IgD-negative memory B cell (primary cell): Measurements from ENCODE around the gene RAF1. TPM values are rescaled to one million over a fixed set of nuclear protein-coding genes. Genes with fewer than 3 reads are reported as not detected.
"Not testable (repeated sequence)": the region's sequence is repeated elsewhere in the genome, so short reads cannot be mapped to it uniquely, and the experiment has no call there.

Source experiments
- H3K27ac Mint-ChIP-seq, 3 donors: one replicate each; pipeline ENCODE4 v1.8.0; 2020 to 2022; ENCODE audit warnings: mild to moderate bottlenecking in 3 of 3, mixed read lengths in 3 of 3, moderate library complexity in 1 of 3
- H3K27me3 Mint-ChIP-seq: one replicate; pipeline ENCODE4 v1.8.0; 2021; ENCODE audit warnings: mixed read lengths
- H3K36me3 Mint-ChIP-seq: one replicate; pipeline ENCODE4 v1.8.0; 2020; ENCODE audit warnings: mild to moderate bottlenecking, mixed read lengths
- H3K4me1 Mint-ChIP-seq, 3 donors: one replicate each; pipeline ENCODE4 v1.8.0; 2020 to 2022; ENCODE audit warnings: mixed read lengths in 3 of 3, mild to moderate bottlenecking in 1 of 3
- H3K4me3 Mint-ChIP-seq, 4 donors: one replicate each; pipeline ENCODE4 v1.8.0; 2020 to 2022; ENCODE audit warnings: mild to moderate bottlenecking in 4 of 4, mixed read lengths in 4 of 4, moderate library complexity in 3 of 4
- H3K9me3 Mint-ChIP-seq, 3 donors: one replicate each; pipeline ENCODE4 v1.8.0; 2020 to 2021; ENCODE audit warnings: mixed read lengths in 3 of 3, mild to moderate bottlenecking in 1 of 3
- polyA plus RNA-seq: library from polyadenylated mRNA; unstranded; fragments of 300-500 nt; fragmentation: Illumina TruSeq; gene quantifications from one replicate; pipeline ENCODE4 v1.2.3, GENCODE V29; 2021

RAF1 gene
- polyA plus RNA-seq, 1 donor from 2014 or later, result 56.0 TPM

GRCh38 chr3:12638105-12638504, 25.8 kb downstream of the RAF1 start:
- Mint-ChIP-seq H3K9me3 (no peaks in the 10 kb centered on the region), H3K4me1 (peaks cover 23 to 32% (median 26%) of the 10 kb centered on the region in 3 donors), H3K4me3 (no peak overlapping the region), H3K27ac (peak overlapping the region in 1 of 3 donors; percentile 62), H3K27me3 (no peaks in the 10 kb centered on the region), H3K36me3 (peaks cover 12% of the 10 kb centered on the region)

GRCh38 chr3:12633108-12633507, 30.8 kb downstream of the RAF1 start:
- H3K27me3 Mint-ChIP-seq, result no peaks in the 10 kb centered on the region
- no peak overlapping the region for H3K4me3 Mint-ChIP-seq

GRCh38 chr3:12632523-12632922, 31.4 kb downstream of the RAF1 start:
- H3K27me3 Mint-ChIP-seq, result no peaks in the 10 kb centered on the region
- peaks cover 14 to 25% (median 22%) of the 10 kb centered on the region in 3 donors for H3K4me1 Mint-ChIP-seq
- no peak overlapping the region for H3K4me3 Mint-ChIP-seq
- no peak overlapping the region for H3K27ac Mint-ChIP-seq
- no peaks in the 10 kb centered on the region for H3K9me3 Mint-ChIP-seq
- H3K36me3 Mint-ChIP-seq, result peaks cover 9% of the 10 kb centered on the region

More at GRCh38 chr3:12633108-12633507, 30.8 kb downstream of the RAF1 start:
- H3K36me3 Mint-ChIP-seq, result peaks cover 7% of the 10 kb centered on the region
- H3K4me1 Mint-ChIP-seq, result peaks cover 18 to 27% (median 22%) of the 10 kb centered on the region in 3 donors
- H3K9me3 Mint-ChIP-seq, result no peaks in the 10 kb centered on the region
- no peak overlapping the region for H3K27ac Mint-ChIP-seq

- H3K27me3 Mint-ChIP-seq, H3K27ac Mint-ChIP-seq, H3K36me3 Mint-ChIP-seq, H3K9me3 Mint-ChIP-seq: not testable (repeated sequence)
- H3K4me1 Mint-ChIP-seq, result peaks cover 22 to 27% (median 24%) of the 10 kb centered on the region in 3 donors
- peak overlapping the region in 1 of 4 donors; percentile 43 for H3K4me3 Mint-ChIP-seq
Measured at GRCh38 chr3:12630843-12631242, 33.1 kb downstream of the RAF1 start.

GRCh38 chr3:12630292-12630691, 33.6 kb downstream of the RAF1 start:
- H3K4me3 Mint-ChIP-seq, result peak overlapping the region in 2 of 4 donors; percentile 34 to 43
- no peak overlapping the region for H3K27ac Mint-ChIP-seq
- peaks cover 5% of the 10 kb centered on the region for H3K36me3 Mint-ChIP-seq
- H3K4me1 Mint-ChIP-seq, result peaks cover 28 to 32% (median 29%) of the 10 kb centered on the region in 3 donors
- H3K9me3 Mint-ChIP-seq, result no peaks in the 10 kb centered on the region
- H3K27me3 Mint-ChIP-seq, result no peaks in the 10 kb centered on the region

- H3K27ac Mint-ChIP-seq, result no peak overlapping the region
- peaks cover 31 to 33% (median 33%) of the 10 kb centered on the region in 3 donors for H3K4me1 Mint-ChIP-seq
- no peaks in the 10 kb centered on the region for H3K27me3 Mint-ChIP-seq
- no peak overlapping the region for H3K4me3 Mint-ChIP-seq
- peaks cover 5% of the 10 kb centered on the region for H3K36me3 Mint-ChIP-seq
- no peaks in the 10 kb centered on the region for H3K9me3 Mint-ChIP-seq
Measured at GRCh38 chr3:12629560-12629959, 34.4 kb downstream of the RAF1 start.

GRCh38 chr3:12628813-12629212, 35.1 kb downstream of the RAF1 start:
- H3K27me3 Mint-ChIP-seq, result no peaks in the 10 kb centered on the region
- H3K36me3 Mint-ChIP-seq, result peaks cover 5% of the 10 kb centered on the region
- H3K27ac Mint-ChIP-seq, result no peak overlapping the region
- no peaks in the 10 kb centered on the region for H3K9me3 Mint-ChIP-seq
- no peak overlapping the region for H3K4me3 Mint-ChIP-seq
- peaks cover 35 to 40% (median 40%) of the 10 kb centered on the region in 3 donors for H3K4me1 Mint-ChIP-seq

GRCh38 chr3:12627370-12627769, 36.5 kb downstream of the RAF1 start:
- H3K27ac Mint-ChIP-seq, result peak overlapping the region in 1 of 3 donors; percentile 32
- H3K4me3 Mint-ChIP-seq, result peak overlapping the region in 1 of 4 donors; percentile 60
- H3K9me3 Mint-ChIP-seq, result no peaks in the 10 kb centered on the region
- H3K36me3 Mint-ChIP-seq, result peaks cover 5% of the 10 kb centered on the region
- H3K27me3 Mint-ChIP-seq, result no peaks in the 10 kb centered on the region
- peaks cover 36 to 39% (median 38%) of the 10 kb centered on the region in 3 donors for H3K4me1 Mint-ChIP-seq

GRCh38 chr3:12624964-12625363, 39.0 kb downstream of the RAF1 start:
- not testable (repeated sequence) for H3K9me3 Mint-ChIP-seq, H3K27me3 Mint-ChIP-seq, H3K36me3 Mint-ChIP-seq
- H3K27ac Mint-ChIP-seq, result peak overlapping the region in 2 of 3 donors; percentile 18 to 71
- H3K4me1 Mint-ChIP-seq, result peaks cover 40 to 46% (median 42%) of the 10 kb centered on the region in 3 donors
- peak overlapping the region in 1 of 4 donors; percentile 74 for H3K4me3 Mint-ChIP-seq

- peaks cover 2% of the 10 kb centered on the region for H3K36me3 Mint-ChIP-seq
- H3K27me3 Mint-ChIP-seq, result no peaks in the 10 kb centered on the region
- peaks cover 38 to 41% (median 40%) of the 10 kb centered on the region in 3 donors for H3K4me1 Mint-ChIP-seq
- no peaks in the 10 kb centered on the region for H3K9me3 Mint-ChIP-seq
- peak overlapping the region in 1 of 4 donors; percentile 13 for H3K4me3 Mint-ChIP-seq
- H3K27ac Mint-ChIP-seq, result no peak overlapping the region
Measured at GRCh38 chr3:12624056-12624455, 39.9 kb downstream of the RAF1 start.

- Mint-ChIP-seq H3K4me1 (peaks cover 38 to 45% (median 42%) of the 10 kb centered on the region in 3 donors), H3K9me3 (no peaks in the 10 kb centered on the region), H3K36me3 (no peaks in the 10 kb centered on the region), H3K4me3 (peak overlapping the region in 1 of 4 donors; percentile 56), H3K27me3 (no peaks in the 10 kb centered on the region), H3K27ac (no peak overlapping the region)
Measured at GRCh38 chr3:12622335-12622734, 41.6 kb downstream of the RAF1 start.

GRCh38 chr3:12620729-12621128, 43.2 kb downstream of the RAF1 start:
- Mint-ChIP-seq H3K36me3 (peaks cover 2% of the 10 kb centered on the region), H3K27ac (peak overlapping the region in 1 of 3 donors; percentile 73), H3K4me3 (no peak overlapping the region), H3K9me3 (no peaks in the 10 kb centered on the region), H3K27me3 (no peaks in the 10 kb centered on the region), H3K4me1 (peaks cover 31 to 39% (median 34%) of the 10 kb centered on the region in 3 donors)

- Mint-ChIP-seq H3K4me3 (no peak overlapping the region), H3K27ac (peak overlapping the region in 1 of 3 donors; percentile 59), H3K4me1 (peaks cover 28 to 35% (median 33%) of the 10 kb centered on the region in 3 donors), H3K9me3 (no peaks in the 10 kb centered on the region), H3K27me3 (no peaks in the 10 kb centered on the region), H3K36me3 (peaks cover 2% of the 10 kb centered on the region)
Measured at GRCh38 chr3:12620305-12620704, 43.6 kb downstream of the RAF1 start.

- no peaks in the 10 kb centered on the region for H3K27me3 Mint-ChIP-seq
- peaks cover 28 to 33% (median 32%) of the 10 kb centered on the region in 3 donors for H3K4me1 Mint-ChIP-seq
- no peaks in the 10 kb centered on the region for H3K9me3 Mint-ChIP-seq
- peaks cover 2% of the 10 kb centered on the region for H3K36me3 Mint-ChIP-seq
- H3K4me3 Mint-ChIP-seq, result no peak overlapping the region
- no peak overlapping the region for H3K27ac Mint-ChIP-seq
Measured at GRCh38 chr3:12618426-12618825, 45.5 kb downstream of the RAF1 start.

GRCh38 chr3:12615266-12615665, 48.7 kb downstream of the RAF1 start:
- Mint-ChIP-seq H3K4me1 (peaks cover 14 to 21% (median 20%) of the 10 kb centered on the region in 3 donors), H3K4me3 (no peak overlapping the region), H3K9me3 (no peaks in the 10 kb centered on the region), H3K27ac (peak overlapping the region in 1 of 3 donors; percentile 81), H3K27me3 (no peaks in the 10 kb centered on the region), H3K36me3 (peaks cover 4% of the 10 kb centered on the region)

GRCh38 chr3:12613250-12613649, 50.7 kb downstream of the RAF1 start:
- Mint-ChIP-seq H3K36me3 (peaks cover 4% of the 10 kb centered on the region), H3K27ac (peak overlapping the region in 1 of 3 donors; percentile 20), H3K9me3 (no peaks in the 10 kb centered on the region), H3K27me3 (no peaks in the 10 kb centered on the region), H3K4me1 (peaks cover 14 to 19% (median 18%) of the 10 kb centered on the region in 3 donors), H3K4me3 (no peak overlapping the region)
